ENCODE data around the gene ECHDC3. TPM values are rescaled to one million over a fixed set of nuclear protein-coding genes. Genes with fewer than 3 reads are reported as not detected.

ECHDC3 gene
- total and polyA plus RNA-seq, 12 donors = 3.8 to 115 (median 40.3) TPM

GRCh38 chr10:11783558-11783865 lies 41.3 kb downstream of the ECHDC3 start:
- Histone ChIP-seq H3K27ac (no peak overlapping the region), H3K4me1 (replicated peaks in 1 of 2) (no peaks in the 10 kb centered on the region), H3K27me3 (no peaks in the 10 kb centered on the region), H3K36me3 (replicated peaks in 1 of 2) (no peaks in the 10 kb centered on the region), H3K4me3 (no peak overlapping the region), H3K9me3 (replicated peaks in 1 of 3) (no peaks in the 10 kb centered on the region)
- TF ChIP-seq CTCF (IDR thresholded peaks at IDR 0.05) (no peak), POLR2A (IDR thresholded peaks at IDR 0.05) (no peak)
- WGBS, 4 donors = 55 to 70% (median 68%) methylated on average over 5 to 7 of the region's 7 CpGs
- DNase-seq = no peak
- intact Hi-C loops (cut with DNase I) = loop anchor here in 1 of 2 donors (10.0 kb wide), 1 partner anchor 201 kb away; no protein-coding TSS in a partner anchor

- Histone ChIP-seq H3K4me1 (replicated peaks in 1 of 2) (no peaks in the 10 kb centered on the region), H3K4me3 (no peak overlapping the region), H3K27ac (no peak overlapping the region), H3K36me3 (replicated peaks in 1 of 2) (no peaks in the 10 kb centered on the region), H3K9me3 (replicated peaks in 1 of 3) (no peaks in the 10 kb centered on the region), H3K27me3 (no peaks in the 10 kb centered on the region)
- WGBS, 4 donors = 70 to 96% (median 86%) methylated on average over 9 of the region's 9 CpGs
- TF ChIP-seq POLR2A (IDR thresholded peaks at IDR 0.05) (no peak), CTCF (IDR thresholded peaks at IDR 0.05) (no peak)
- no peak for DNase-seq
- intact Hi-C loops (cut with DNase I) = loop anchor here in 1 of 2 donors (10.0 kb wide), 1 partner anchor 197 kb away; no protein-coding TSS in a partner anchor
Measured at GRCh38 chr10:11787374-11787773, 45.2 kb downstream of the ECHDC3 start.

- no peaks in the 10 kb centered on the region for H3K27me3 ChIP-seq
- no peaks in the 10 kb centered on the region for H3K9me3 ChIP-seq (replicated peaks in 1 of 3)
- WGBS, 4 donors = 50 to 91% (median 80%) methylated on average over 5 to 10 of the region's 10 CpGs
- intact Hi-C loops (cut with DNase I) = loop anchor here in 1 of 2 donors (10.0 kb wide), 1 partner anchor 197 kb away; no protein-coding TSS in a partner anchor
- H3K4me3 ChIP-seq = no peak overlapping the region
- no peak overlapping the region for H3K27ac ChIP-seq
- DNase-seq = no peak
- H3K36me3 ChIP-seq (replicated peaks in 1 of 2) = no peaks in the 10 kb centered on the region
- H3K4me1 ChIP-seq (replicated peaks in 1 of 2) = no peaks in the 10 kb centered on the region
- TF ChIP-seq CTCF (IDR thresholded peaks at IDR 0.05) = no peak
- no peak for TF ChIP-seq POLR2A (IDR thresholded peaks at IDR 0.05)
Measured at GRCh38 chr10:11787846-11788245, 45.7 kb downstream of the ECHDC3 start.

GRCh38 chr10:11789306-11789705 lies 47.1 kb downstream of the ECHDC3 start:
- Histone ChIP-seq H3K9me3 (replicated peaks in 1 of 3) (no peaks in the 10 kb centered on the region), H3K4me3 (no peak overlapping the region), H3K27me3 (no peaks in the 10 kb centered on the region), H3K27ac (no peak overlapping the region), H3K36me3 (replicated peaks in 1 of 2) (no peaks in the 10 kb centered on the region), H3K4me1 (replicated peaks in 1 of 2) (no peaks in the 10 kb centered on the region)
- TF ChIP-seq CTCF (IDR thresholded peaks at IDR 0.05) (no peak), POLR2A (IDR thresholded peaks at IDR 0.05) (no peak)
- WGBS, 4 donors = 63 to 85% (median 68%) methylated on average over 2 of the region's 2 CpGs
- intact Hi-C loops (cut with DNase I) = loop anchor here in 1 of 2 donors (10.0 kb wide), 1 partner anchor 195 kb away; no protein-coding TSS in a partner anchor
- DNase-seq = no peak

Measured in adrenal gland (tissue), 12 donors.